ENCODE measurements around the gene LHFPL6. TPM values are rescaled to one million over a fixed set of nuclear protein-coding genes. Genes with fewer than 3 reads are reported as not detected.

Gene LHFPL6
- total RNA-seq, 3 donors from 2014 or later, result 54.2 to 99.6 (median 91.7) TPM

DNA sequence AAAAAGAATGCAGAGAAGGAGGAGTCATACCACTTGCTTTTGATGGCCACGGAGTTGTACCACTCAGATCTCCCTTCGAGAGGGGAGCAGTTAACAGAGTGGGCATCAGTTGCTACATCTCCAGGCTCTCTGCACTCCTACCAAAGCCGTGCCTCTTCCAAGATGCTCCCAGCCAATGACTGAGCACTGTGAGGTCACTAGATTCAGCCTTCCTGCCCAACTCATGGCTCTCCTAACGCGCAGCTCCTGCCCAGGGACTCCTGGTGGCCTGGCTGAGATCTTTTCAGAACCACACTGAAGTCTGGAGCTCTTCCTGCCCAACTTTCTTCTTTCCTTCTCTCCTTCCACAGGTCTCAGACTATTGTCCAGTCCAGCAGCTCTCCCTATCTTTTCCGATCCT is 66.7 kb downstream of the LHFPL6 start:
- TF ChIP-seq, protein P1, sequence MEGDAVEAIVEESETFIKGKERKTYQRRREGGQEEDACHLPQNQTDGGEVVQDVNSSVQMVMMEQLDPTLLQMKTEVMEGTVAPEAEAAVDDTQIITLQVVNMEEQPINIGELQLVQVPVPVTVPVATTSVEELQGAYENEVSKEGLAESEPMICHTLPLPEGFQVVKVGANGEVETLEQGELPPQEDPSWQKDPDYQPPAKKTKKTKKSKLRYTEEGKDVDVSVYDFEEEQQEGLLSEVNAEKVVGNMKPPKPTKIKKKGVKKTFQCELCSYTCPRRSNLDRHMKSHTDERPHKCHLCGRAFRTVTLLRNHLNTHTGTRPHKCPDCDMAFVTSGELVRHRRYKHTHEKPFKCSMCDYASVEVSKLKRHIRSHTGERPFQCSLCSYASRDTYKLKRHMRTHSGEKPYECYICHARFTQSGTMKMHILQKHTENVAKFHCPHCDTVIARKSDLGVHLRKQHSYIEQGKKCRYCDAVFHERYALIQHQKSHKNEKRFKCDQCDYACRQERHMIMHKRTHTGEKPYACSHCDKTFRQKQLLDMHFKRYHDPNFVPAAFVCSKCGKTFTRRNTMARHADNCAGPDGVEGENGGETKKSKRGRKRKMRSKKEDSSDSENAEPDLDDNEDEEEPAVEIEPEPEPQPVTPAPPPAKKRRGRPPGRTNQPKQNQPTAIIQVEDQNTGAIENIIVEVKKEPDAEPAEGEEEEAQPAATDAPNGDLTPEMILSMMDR (IDR thresholded peaks at IDR 0.05), result no peak
- TF ChIP-seq POLR2AphosphoS5 (IDR thresholded peaks at IDR 0.05) (no peak), POLR2A (IDR thresholded peaks at IDR 0.05) (no peak)
- intact Hi-C loops (cut with DNase I; ENCODE audit: low total_unique reads), result no loop called here
- Histone ChIP-seq H3K27ac (no peak overlapping the region), H3K27me3 (no peaks in the 10 kb centered on the region), H3K4me3 (no peak overlapping the region), H3K36me3 (no peaks in the 10 kb centered on the region), H3K4me1 (no peaks in the 10 kb centered on the region), H3K9me3 (no peaks in the 10 kb centered on the region)
- no peak for DNase-seq (ENCODE audit: low spot score in 2 of 2)

- DNase-seq (ENCODE audit: low spot score in 2 of 2), result no peak
- no peak for TF ChIP-seq POLR2AphosphoS5 (IDR thresholded peaks at IDR 0.05)
- no peak overlapping the region for H3K4me3 ChIP-seq
- no peaks in the 10 kb centered on the region for H3K36me3 ChIP-seq
- intact Hi-C loops (cut with DNase I; ENCODE audit: low total_unique reads), result no loop called here
- H3K4me1 ChIP-seq, result no peaks in the 10 kb centered on the region
- H3K27me3 ChIP-seq, result no peaks in the 10 kb centered on the region
- H3K27ac ChIP-seq, result no peak overlapping the region
- H3K9me3 ChIP-seq, result no peaks in the 10 kb centered on the region
These were observed 69.3 kb downstream of the LHFPL6 start for GRCh38 chr13:39533651-39534150.

DNA sequence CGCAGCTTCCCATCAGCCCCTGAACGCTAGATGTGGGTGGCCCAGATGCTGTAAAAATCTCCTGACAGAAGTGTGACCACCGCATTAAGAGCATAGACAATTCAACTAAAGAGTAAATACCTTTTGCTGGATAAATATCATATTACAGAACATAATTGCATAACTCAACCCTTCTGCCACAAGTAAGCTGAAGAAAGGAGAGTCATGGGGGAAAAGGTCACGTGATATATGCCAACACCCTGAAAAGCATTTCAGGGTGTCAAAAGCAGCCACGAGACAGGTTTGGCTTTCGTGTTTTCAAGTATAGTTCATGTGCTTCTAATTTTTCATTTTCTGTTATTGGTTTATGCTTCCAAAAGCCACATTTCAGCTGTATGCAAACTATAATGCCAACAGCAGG is 71.3 kb downstream of the LHFPL6 start:
- DNase-seq (ENCODE audit: low spot score in 2 of 2), result no peak
- no peak overlapping the region for H3K27ac ChIP-seq
- no peaks in the 10 kb centered on the region for H3K4me1 ChIP-seq
- H3K27me3 ChIP-seq, result no peaks in the 10 kb centered on the region
- H3K4me3 ChIP-seq, result no peak overlapping the region
- intact Hi-C loops (cut with DNase I; ENCODE audit: low total_unique reads), result no loop called here
- TF ChIP-seq POLR2A (IDR thresholded peaks at IDR 0.05) (no peak), POLR2AphosphoS5 (IDR thresholded peaks at IDR 0.05) (no peak)
- TF ChIP-seq, protein P1 (IDR thresholded peaks at IDR 0.05), result no peak
- H3K9me3 ChIP-seq, result no peaks in the 10 kb centered on the region
- no peaks in the 10 kb centered on the region for H3K36me3 ChIP-seq

DNA sequence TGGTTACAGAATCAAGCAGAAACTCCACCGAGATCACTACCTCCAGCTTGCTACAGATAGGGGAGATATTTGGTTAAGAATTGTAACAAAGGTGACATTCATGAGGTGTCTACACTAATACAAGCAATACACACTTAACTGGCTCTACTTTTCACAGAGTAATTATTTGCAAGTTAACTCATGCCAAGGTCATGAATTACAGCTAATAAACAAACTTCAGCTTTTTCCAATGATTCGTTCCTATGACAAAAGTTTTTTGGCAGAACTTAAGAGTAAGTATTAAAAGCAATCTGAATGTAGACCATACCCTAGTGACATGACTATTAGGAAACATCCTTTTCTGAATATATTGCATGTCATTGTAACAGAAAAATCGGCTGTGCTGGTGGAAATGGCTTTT is 72.1 kb downstream of the LHFPL6 start:
- no peaks in the 10 kb centered on the region for H3K27me3 ChIP-seq
- no peak for DNase-seq (ENCODE audit: low spot score in 2 of 2)
- TF ChIP-seq, protein P1 (IDR thresholded peaks at IDR 0.05), result no peak
- no peak for TF ChIP-seq POLR2A (IDR thresholded peaks at IDR 0.05)
- no peak for TF ChIP-seq POLR2AphosphoS5 (IDR thresholded peaks at IDR 0.05)
- no peaks in the 10 kb centered on the region for H3K4me1 ChIP-seq
- no peak overlapping the region for H3K27ac ChIP-seq
- no peaks in the 10 kb centered on the region for H3K9me3 ChIP-seq
- no peak overlapping the region for H3K4me3 ChIP-seq
- H3K36me3 ChIP-seq, result no peaks in the 10 kb centered on the region
- intact Hi-C loops (cut with DNase I; ENCODE audit: low total_unique reads), result no loop called here

GRCh38 chr13:39528661-39528980 is 74.4 kb downstream of the LHFPL6 start:
- TF ChIP-seq POLR2A (IDR thresholded peaks at IDR 0.05) (no peak), POLR2AphosphoS5 (IDR thresholded peaks at IDR 0.05) (no peak)
- TF ChIP-seq, protein P1 (IDR thresholded peaks at IDR 0.05), result no peak
- H3K36me3 ChIP-seq, result no peaks in the 10 kb centered on the region
- H3K27ac ChIP-seq, result no peak overlapping the region
- intact Hi-C loops (cut with DNase I; ENCODE audit: low total_unique reads), result no loop called here
- H3K4me3 ChIP-seq, result no peak overlapping the region
- H3K9me3 ChIP-seq, result no peaks in the 10 kb centered on the region
- H3K4me1 ChIP-seq, result no peaks in the 10 kb centered on the region
- H3K27me3 ChIP-seq, result no peaks in the 10 kb centered on the region
- no peak for DNase-seq (ENCODE audit: low spot score in 2 of 2)
